NCI-H748 (cell line): ENCODE measurements around the gene HMCN1.

Experiments used
- DNase-seq: peaks from one replicate; lab custom pipeline; 2025; ENCODE audit not compliant: unreplicated experiment; lab: John Stamatoyannopoulos, UW

The HMCN1 gene

DNA sequence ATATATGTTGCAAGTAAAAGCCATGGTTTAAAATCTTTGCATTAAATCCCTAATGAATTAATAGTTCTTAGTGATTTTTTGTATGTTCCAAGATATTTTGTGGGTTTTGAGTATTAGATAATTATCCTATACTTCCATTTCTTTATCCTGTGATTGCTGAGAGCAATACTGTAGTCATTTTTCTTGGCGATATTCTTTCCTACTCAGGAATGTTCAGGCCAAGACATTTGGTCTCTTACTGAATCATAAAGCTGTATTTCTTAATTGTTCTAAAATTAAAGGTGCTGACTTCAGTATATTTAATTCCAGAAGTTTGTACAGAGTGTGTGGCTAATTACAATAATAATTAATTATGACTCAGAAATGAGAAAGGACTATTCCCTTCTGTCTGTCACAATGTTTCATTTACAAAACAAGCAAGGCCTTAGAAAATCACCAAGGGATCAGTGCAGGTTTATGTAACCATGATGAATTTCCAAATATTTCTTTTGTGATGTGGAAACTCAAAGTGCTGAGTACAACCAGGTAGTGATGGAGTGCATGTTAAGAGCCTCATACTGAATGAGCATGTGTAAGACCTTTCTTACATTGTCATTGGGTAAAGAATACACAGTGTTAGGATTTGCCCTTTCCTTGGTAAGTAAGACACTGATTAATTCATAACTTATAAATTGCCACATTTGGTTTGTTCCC lies 161.2 kb downstream of the HMCN1 start:
- DNase-seq, result no peak

DNA sequence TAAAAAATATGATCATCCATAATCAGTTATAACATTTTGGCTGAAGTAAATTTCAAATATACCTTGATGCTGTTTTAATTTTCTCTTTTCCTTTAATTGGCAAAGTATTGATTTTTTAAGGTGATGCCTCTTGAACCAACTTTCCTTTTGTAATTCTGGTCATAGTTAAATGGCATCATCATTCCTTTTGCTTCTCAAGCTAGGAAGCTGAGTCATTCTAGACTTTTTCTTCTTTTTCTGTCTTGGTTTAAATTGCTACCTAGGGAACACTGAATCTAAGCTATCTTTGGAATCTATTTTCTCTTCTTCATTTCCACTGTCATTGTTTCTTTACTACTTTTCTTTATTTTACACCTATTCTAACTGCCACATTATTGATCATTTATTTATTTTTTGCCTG lies 162.7 kb downstream of the HMCN1 start:
- DNase-seq, result no peak

- no peak for DNase-seq
These were observed 172.0 kb downstream of the HMCN1 start for GRCh38 chr1:185906186-185906585.

DNA sequence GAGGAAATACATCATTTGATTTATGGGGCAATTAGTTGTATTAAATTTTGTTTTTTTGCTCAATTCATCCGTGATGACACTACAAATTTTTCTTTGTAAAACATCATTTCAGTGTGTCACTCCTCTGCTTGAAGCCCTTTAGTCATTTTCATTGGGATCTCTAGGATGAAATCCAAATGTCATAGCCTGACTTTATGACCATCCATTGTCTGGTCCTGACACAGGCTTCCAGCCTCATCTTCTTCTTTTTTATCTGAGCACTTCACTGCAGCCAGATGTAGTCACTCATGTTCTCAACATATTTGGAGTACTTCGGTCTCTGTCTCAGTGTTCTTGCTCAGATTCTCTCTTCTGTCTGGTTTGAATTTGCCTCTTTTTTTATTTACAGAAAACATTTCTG lies 173.1 kb downstream of the HMCN1 start:
- no peak for DNase-seq

- no peak for DNase-seq
These were observed 177.8 kb downstream of the HMCN1 start for GRCh38 chr1:185911978-185912377.

- DNase-seq, result no peak
These were observed 178.3 kb downstream of the HMCN1 start for GRCh38 chr1:185912504-185912903.

GRCh38 chr1:185914089-185914488 lies 179.9 kb downstream of the HMCN1 start:
- no peak for DNase-seq

DNA sequence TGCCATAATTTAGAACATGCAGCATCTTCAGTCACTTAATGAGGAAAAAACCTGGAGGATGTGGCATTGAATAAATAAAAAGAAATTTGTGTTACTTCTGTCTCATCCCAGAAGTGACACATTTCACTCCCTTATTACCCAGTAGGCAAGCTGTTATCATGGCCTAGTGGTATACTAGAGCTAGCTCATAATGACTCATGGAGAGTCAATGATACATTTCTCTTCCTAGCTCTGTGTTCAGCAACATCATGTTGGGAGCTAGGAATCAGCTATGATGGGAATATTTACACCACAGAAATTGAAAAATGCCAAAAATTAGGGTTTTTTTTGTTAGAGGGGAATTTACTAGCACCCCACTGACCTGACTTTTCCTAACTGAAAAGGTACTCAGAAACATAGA lies 182.7 kb downstream of the HMCN1 start:
- DNase-seq, result no peak

- DNase-seq, result no peak
These were observed 183.5 kb downstream of the HMCN1 start for GRCh38 chr1:185917646-185918045.

DNA sequence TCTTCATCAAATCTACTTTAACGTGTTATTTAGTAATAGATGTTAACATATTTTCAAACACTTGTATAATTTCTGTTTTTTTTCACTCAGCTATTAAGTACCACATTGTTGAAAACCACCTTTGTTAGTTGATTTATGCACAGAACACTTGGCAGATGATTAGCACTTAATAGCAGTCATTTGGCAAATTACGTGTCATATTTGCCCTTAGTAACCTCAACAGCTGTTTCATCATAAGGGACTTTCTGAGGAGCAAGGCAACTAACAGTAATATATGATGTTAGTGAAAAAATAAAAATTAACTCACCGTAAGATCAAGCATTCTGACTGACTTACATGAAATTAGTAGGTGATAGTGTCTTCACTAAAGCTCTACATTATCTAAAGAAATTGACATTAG lies 186.4 kb downstream of the HMCN1 start:
- peak; percentile 19 for DNase-seq

DNA sequence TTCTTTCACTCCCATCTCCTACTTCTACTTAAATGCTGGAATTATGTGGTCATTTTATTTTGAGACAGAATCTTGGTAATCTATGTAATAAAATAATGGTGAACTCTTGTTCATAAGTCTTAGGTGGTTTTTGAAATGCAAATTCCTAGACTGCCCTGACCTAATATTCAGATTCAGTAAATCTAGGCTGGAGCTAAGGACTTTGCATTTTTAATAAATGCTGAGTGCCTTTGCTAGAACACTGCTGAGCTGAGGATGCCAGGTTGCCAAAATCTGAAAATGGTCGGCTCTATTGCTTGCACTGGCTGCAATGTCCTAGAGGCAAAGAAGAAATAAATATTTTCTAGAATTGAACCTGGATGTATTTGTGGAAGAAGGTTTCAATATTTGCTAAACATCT lies 187.4 kb downstream of the HMCN1 start:
- no peak for DNase-seq

- peak; percentile 54 for DNase-seq
These were observed 192.4 kb downstream of the HMCN1 start for GRCh38 chr1:185926588-185926987.

GRCh38 chr1:185929776-185930175 lies 195.6 kb downstream of the HMCN1 start:
- DNase-seq, result no peak

DNA sequence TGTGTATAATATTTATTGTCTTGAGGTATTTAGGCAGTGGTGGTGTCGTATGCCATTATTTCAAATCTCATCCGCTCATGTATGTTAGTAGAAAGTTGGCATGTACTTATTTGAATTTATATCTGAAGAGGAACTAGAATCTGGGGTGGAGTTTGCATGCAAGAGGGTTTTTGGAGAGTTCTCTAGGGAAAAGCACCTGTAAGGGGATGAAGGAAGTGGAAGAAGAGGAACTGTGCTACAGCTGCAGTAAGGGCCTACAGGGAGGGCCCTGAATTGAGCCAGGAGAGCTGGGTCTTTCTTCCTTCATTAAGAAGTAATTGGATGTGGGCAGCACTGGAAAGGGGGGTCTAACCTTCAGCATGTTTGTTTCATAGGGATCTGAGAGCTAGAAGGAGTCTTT lies 197.2 kb downstream of the HMCN1 start:
- no peak for DNase-seq

DNA sequence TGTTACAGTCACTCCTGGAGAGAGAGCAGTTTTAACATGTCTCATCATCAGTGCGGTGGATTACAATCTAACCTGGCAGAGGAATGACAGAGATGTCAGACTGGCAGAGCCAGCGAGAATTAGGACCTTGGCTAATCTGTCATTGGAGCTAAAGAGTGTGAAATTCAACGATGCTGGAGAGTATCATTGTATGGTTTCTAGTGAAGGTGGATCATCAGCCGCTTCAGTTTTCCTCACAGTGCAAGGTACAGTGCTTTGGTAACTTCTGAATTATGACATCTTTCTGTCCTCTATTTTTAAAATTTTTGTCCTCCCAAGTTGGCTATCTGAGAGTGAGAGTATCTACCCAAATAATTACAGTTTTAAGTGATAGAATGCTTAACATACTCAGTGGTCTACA lies 199.4 kb downstream of the HMCN1 start:
- DNase-seq, result no peak

DNA sequence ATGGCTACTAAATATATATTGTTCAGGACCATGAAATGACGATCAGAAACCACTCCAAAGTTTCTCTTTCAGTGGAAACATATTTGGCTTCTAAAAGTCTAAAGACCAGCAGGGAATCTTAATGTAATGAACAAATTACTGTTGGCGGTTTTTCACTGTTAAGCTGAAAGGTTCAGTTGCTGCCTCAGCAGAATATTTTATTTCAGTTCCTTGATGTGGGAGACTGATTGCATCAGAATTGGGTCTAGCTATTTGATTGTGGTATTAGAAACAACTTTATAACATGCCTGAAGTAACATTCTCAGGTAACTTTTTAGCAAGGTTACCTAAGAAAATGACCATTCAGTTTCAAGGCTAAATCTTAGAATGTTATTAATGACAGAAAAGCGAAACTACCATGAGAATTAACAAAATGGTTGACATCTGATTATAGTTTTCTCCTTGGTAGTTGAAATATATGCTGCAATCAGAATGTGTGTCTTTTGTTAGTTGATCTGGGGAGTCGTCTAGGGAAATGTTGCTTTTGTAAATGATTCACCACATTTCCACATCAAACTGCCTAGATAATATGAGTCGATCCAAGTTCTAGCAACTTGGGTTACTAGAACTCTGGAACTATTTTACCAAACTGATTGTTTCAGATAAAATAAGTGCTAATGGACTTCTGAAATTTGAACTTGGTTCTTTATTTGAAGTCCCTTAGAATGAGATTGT lies 200.4 kb downstream of the HMCN1 start:
- DNase-seq, result no peak

GRCh38 chr1:185935360-185935759 lies 201.2 kb downstream of the HMCN1 start:
- no peak for DNase-seq

DNA sequence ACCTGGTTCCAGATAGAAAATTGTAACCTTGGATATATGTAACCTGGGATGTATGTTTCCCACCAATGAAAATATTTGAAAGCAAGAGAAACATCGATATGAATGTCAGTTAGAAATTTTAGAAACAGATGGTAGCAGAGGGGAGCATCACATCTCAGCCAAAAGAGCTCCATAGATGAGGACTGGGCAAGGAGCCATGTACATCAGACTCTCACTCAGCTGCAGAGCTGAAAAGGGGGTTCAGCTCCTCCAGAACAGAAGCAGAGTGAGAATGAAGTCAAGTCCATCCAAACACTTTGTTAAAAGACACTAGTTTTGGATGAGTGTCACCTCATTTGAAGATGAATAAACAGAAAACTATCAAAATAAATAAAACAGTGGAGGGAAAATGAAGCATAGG lies 202.4 kb downstream of the HMCN1 start:
- no peak for DNase-seq

GRCh38 chr1:185938396-185938795 lies 204.2 kb downstream of the HMCN1 start:
- DNase-seq, result no peak

DNA sequence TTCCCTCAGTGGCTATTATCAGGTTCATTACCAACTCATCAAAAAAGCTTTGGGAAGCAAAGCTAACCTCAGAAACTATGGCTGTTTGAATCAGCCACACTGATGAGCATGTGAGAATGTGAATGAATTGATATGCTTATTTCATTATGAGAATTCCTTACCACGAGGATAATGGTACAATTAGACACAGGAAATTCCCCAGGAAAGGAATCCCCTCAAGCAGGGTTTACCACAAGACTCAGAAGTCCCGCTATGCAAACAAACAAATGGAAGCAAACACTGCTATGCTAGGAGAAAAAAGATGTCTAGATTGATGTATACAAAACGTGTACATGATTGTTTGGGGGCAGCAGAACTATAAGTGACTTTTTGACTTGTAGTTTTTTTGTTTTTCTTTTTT lies 205.0 kb downstream of the HMCN1 start:
- no peak for DNase-seq

DNA sequence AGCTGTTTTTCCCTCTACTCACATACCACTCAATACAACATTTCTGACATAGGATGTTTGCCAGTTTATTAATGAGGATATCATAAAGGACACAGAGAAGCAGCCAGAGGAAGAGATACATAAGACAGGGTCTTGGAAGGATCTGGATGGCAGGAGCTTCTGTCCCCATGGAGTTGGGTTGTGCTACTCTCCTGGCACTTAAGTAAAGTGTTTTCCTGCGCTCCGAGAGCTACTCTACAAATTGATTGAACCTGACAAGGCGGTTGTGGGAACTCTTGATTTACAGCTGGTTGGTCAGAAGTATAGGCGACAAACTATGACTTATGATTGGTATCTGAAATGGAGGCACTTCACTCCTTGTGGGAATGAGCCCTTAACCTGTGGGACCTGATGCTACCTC lies 208.8 kb downstream of the HMCN1 start:
- no peak for DNase-seq

GRCh38 chr1:185956881-185957280 lies 222.7 kb downstream of the HMCN1 start:
- DNase-seq, result peak; percentile 5
